Subcutaneous abdominal adipose tissue (tissue), 5 donors: ENCODE results near the gene PDXK.

Source experiments
- H3K27ac ChIP-seq: one replicate; pipeline ENCODE4 v1.7.0; 2013; ENCODE audit warnings: low read depth, mild to moderate bottlenecking, inconsistent platforms, low read length, moderate library complexity
- H3K27me3 ChIP-seq, 5 donors: one replicate each; pipeline ENCODE4 v1.7.0; 2013; ENCODE audit warnings: low read length in 5 of 5, inconsistent platforms in 1 of 5; ENCODE audit not compliant: control insufficient read depth in 5 of 5, insufficient read depth in 4 of 5
- H3K36me3 ChIP-seq, 5 donors: one replicate each; pipeline ENCODE4 v1.7.0; 2013; ENCODE audit warnings: low read length in 5 of 5; ENCODE audit not compliant: control insufficient read depth in 5 of 5, insufficient read depth in 5 of 5
- H3K4me1 ChIP-seq, 5 donors: one replicate each; pipeline ENCODE4 v1.7.0; 2013; ENCODE audit warnings: low read length in 5 of 5, mild to moderate bottlenecking in 3 of 5, moderate library complexity in 1 of 5; ENCODE audit not compliant: control insufficient read depth in 5 of 5, insufficient read depth in 5 of 5
- H3K4me3 ChIP-seq, 5 donors: one replicate each; pipeline ENCODE4 v1.7.0; 2013; ENCODE audit warnings: low read length in 5 of 5, low read depth in 1 of 5
- H3K9ac ChIP-seq, 5 donors: one replicate each; pipeline ENCODE4 v1.7.0; 2013; ENCODE audit warnings: low read length in 5 of 5, mild to moderate bottlenecking in 4 of 5, moderate library complexity in 3 of 5
- H3K9me3 ChIP-seq, 5 donors: one replicate each; pipeline ENCODE4 v1.7.0; 2013; ENCODE audit warnings: low read length in 5 of 5; ENCODE audit not compliant: control insufficient read depth in 5 of 5
- donor health status: healthy.
- donor health status: healthy.
- donor health status: healthy.
- donor health status: healthy.
- donor health status: healthy.

PDXK gene

GRCh38 chr21:43733529-43734071, 14.7 kb downstream of the PDXK start:
- H3K9me3 ChIP-seq = no peaks in the 10 kb centered on the region
- H3K4me1 ChIP-seq = peaks cover 2 to 93% (median 63%) of the 10 kb centered on the region in 5 donors
- H3K27me3 ChIP-seq = no peaks in the 10 kb centered on the region
- no peak overlapping the region for H3K4me3 ChIP-seq
- H3K36me3 ChIP-seq = peaks cover 0 to 53% (median 16%) of the 10 kb centered on the region in 5 donors
- H3K27ac ChIP-seq = peak overlapping the region; percentile 84
- peak overlapping the region in 2 of 5 donors; percentile 21 to 35 for H3K9ac ChIP-seq

- H3K4me1 ChIP-seq = peaks cover 2 to 86% (median 57%) of the 10 kb centered on the region in 5 donors
- no peak overlapping the region for H3K4me3 ChIP-seq
- peak overlapping the region in 1 of 5 donors; percentile 25 for H3K9ac ChIP-seq
- H3K9me3 ChIP-seq = no peaks in the 10 kb centered on the region
- no peaks in the 10 kb centered on the region for H3K27me3 ChIP-seq
- H3K27ac ChIP-seq = peak overlapping the region; percentile 84
- peaks cover 0 to 52% (median 16%) of the 10 kb centered on the region in 5 donors for H3K36me3 ChIP-seq
Measured at GRCh38 chr21:43734131-43734927, 15.4 kb downstream of the PDXK start.

- Histone ChIP-seq H3K4me1 (peaks cover 2 to 81% (median 56%) of the 10 kb centered on the region in 5 donors), H3K4me3 (no peak overlapping the region), H3K9ac (no peak overlapping the region), H3K27ac (peak overlapping the region; percentile 84), H3K36me3 (peaks cover 0 to 52% (median 16%) of the 10 kb centered on the region in 5 donors), H3K9me3 (no peaks in the 10 kb centered on the region), H3K27me3 (no peaks in the 10 kb centered on the region)
Measured at GRCh38 chr21:43734928-43735229, 15.9 kb downstream of the PDXK start.

- H3K9me3 ChIP-seq = no peaks in the 10 kb centered on the region
- peaks cover 2 to 82% (median 56%) of the 10 kb centered on the region in 5 donors for H3K4me1 ChIP-seq
- no peak overlapping the region for H3K9ac ChIP-seq
- H3K27ac ChIP-seq = peak overlapping the region; percentile 84
- peaks cover 0 to 58% (median 16%) of the 10 kb centered on the region in 5 donors for H3K36me3 ChIP-seq
- H3K4me3 ChIP-seq = no peak overlapping the region
- no peaks in the 10 kb centered on the region for H3K27me3 ChIP-seq
Measured at GRCh38 chr21:43735236-43736091, 16.5 kb downstream of the PDXK start.

- peaks cover 2 to 76% (median 51%) of the 10 kb centered on the region in 5 donors for H3K4me1 ChIP-seq
- H3K9me3 ChIP-seq = no peaks in the 10 kb centered on the region
- no peak overlapping the region for H3K9ac ChIP-seq
- no peaks in the 10 kb centered on the region for H3K27me3 ChIP-seq
- peak overlapping the region; percentile 37 for H3K27ac ChIP-seq
- peaks cover 0 to 57% (median 18%) of the 10 kb centered on the region in 5 donors for H3K36me3 ChIP-seq
- H3K4me3 ChIP-seq = no peak overlapping the region
Measured at GRCh38 chr21:43736224-43736883, 17.4 kb downstream of the PDXK start.

- no peaks in the 10 kb centered on the region for H3K9me3 ChIP-seq
- no peak overlapping the region for H3K4me3 ChIP-seq
- H3K4me1 ChIP-seq = peaks cover 0 to 66% (median 41%) of the 10 kb centered on the region in 5 donors
- H3K27me3 ChIP-seq = no peaks in the 10 kb centered on the region
- H3K9ac ChIP-seq = peak overlapping the region in 1 of 5 donors; percentile 19
- peak overlapping the region; percentile 37 for H3K27ac ChIP-seq
- peaks cover 0 to 60% (median 25%) of the 10 kb centered on the region in 5 donors for H3K36me3 ChIP-seq
Measured at GRCh38 chr21:43737158-43737950, 18.4 kb downstream of the PDXK start.

GRCh38 chr21:43739621-43740435, 20.9 kb downstream of the PDXK start:
- no peak overlapping the region for H3K27ac ChIP-seq
- H3K9ac ChIP-seq = no peak overlapping the region
- H3K9me3 ChIP-seq = no peaks in the 10 kb centered on the region
- H3K36me3 ChIP-seq = peaks cover 0 to 71% (median 38%) of the 10 kb centered on the region in 5 donors
- H3K27me3 ChIP-seq = no peaks in the 10 kb centered on the region
- peaks cover 0 to 43% (median 20%) of the 10 kb centered on the region in 5 donors for H3K4me1 ChIP-seq
- H3K4me3 ChIP-seq = no peak overlapping the region

- Histone ChIP-seq H3K4me3 (no peak overlapping the region), H3K36me3 (peaks cover 0 to 73% (median 43%) of the 10 kb centered on the region in 5 donors), H3K27me3 (no peaks in the 10 kb centered on the region), H3K27ac (no peak overlapping the region), H3K9ac (no peak overlapping the region), H3K4me1 (peaks cover 0 to 35% (median 12%) of the 10 kb centered on the region in 5 donors), H3K9me3 (no peaks in the 10 kb centered on the region)
Measured at GRCh38 chr21:43740497-43741156, 21.7 kb downstream of the PDXK start.
